ENCODE measurements around the gene GALNTL6. TPM values are rescaled to one million over a fixed set of nuclear protein-coding genes. Genes with fewer than 3 reads are reported as not detected.

The GALNTL6 gene
- total and polyA plus RNA-seq, 8 donors: 0.13 to 0.41 (median 0.21) TPM; not detected in 4

GRCh38 chr4:173057442-173057841, 1244.2 kb downstream of the GALNTL6 start:
- H3K27ac ChIP-seq: peak overlapping the region in 1 of 4 donors; percentile 56
- no peaks in the 10 kb centered on the region for H3K27me3 ChIP-seq
- WGBS, 2 donors: 25 to 33% methylated on average over 3 of the region's 3 CpGs
- no peak for DNase-seq
- intact Hi-C loops (cut with DNase I): no loop called here
- ATAC-seq: peak; percentile 65 to 85 (median 73)
- no peak for FAIRE-seq
- H3K4me3 ChIP-seq: no peak overlapping the region
- H3K4me1 ChIP-seq: peaks cover 0 to 18% (median 9%) of the 10 kb centered on the region in 3 donors
- H3K9me3 ChIP-seq: no peaks in the 10 kb centered on the region
- TF ChIP-seq CTCF (IDR thresholded peaks at IDR 0.05): no peak
- no peaks in the 10 kb centered on the region for H3K36me3 ChIP-seq

- FAIRE-seq (no peak), DNase-seq (no peak), ATAC-seq (peak in 2 of 4 donors; percentile 10 to 18)
- intact Hi-C loops (cut with DNase I): no loop called here
- H3K36me3 ChIP-seq: no peaks in the 10 kb centered on the region
- TF ChIP-seq CTCF (IDR thresholded peaks at IDR 0.05): no peak
- peaks cover 0 to 18% (median 9%) of the 10 kb centered on the region in 3 donors for H3K4me1 ChIP-seq
- H3K27ac ChIP-seq: no peak overlapping the region
- no peaks in the 10 kb centered on the region for H3K9me3 ChIP-seq
- H3K27me3 ChIP-seq: no peaks in the 10 kb centered on the region
- 71 to 80% methylated on average over 1 of the region's 1 CpG for WGBS, 2 donors
- H3K4me3 ChIP-seq: no peak overlapping the region
Measured at GRCh38 chr4:173057901-173058300, 1244.7 kb downstream of the GALNTL6 start.

GRCh38 chr4:173061160-173061559, 1248.0 kb downstream of the GALNTL6 start:
- Histone ChIP-seq H3K9me3 (no peaks in the 10 kb centered on the region), H3K36me3 (no peaks in the 10 kb centered on the region), H3K27me3 (no peaks in the 10 kb centered on the region), H3K4me1 (peaks cover 0 to 17% (median 9%) of the 10 kb centered on the region in 3 donors), H3K27ac (no peak overlapping the region), H3K4me3 (no peak overlapping the region)
- 65 to 68% methylated on average over 4 of the region's 4 CpGs for WGBS, 2 donors
- no peak for ATAC-seq
- intact Hi-C loops (cut with DNase I): no loop called here
- DNase-seq: no peak
- FAIRE-seq: no peak
- no peak for TF ChIP-seq CTCF (IDR thresholded peaks at IDR 0.05)

GRCh38 chr4:173073939-173074500, 1260.8 kb downstream of the GALNTL6 start:
- WGBS, 2 donors: 26 to 35% methylated on average over 1 of the region's 1 CpG
- Histone ChIP-seq H3K4me3 (no peak overlapping the region), H3K27ac (peak overlapping the region in 3 of 4 donors; percentile 2 to 19 (median 5)), H3K27me3 (no peaks in the 10 kb centered on the region), H3K4me1 (peaks cover 14 to 22% (median 16%) of the 10 kb centered on the region in 3 donors), H3K36me3 (no peaks in the 10 kb centered on the region), H3K9me3 (no peaks in the 10 kb centered on the region)
- intact Hi-C loops (cut with DNase I): no loop called here
- no peak for TF ChIP-seq CTCF (IDR thresholded peaks at IDR 0.05)
- FAIRE-seq: no peak
- ATAC-seq: peak; percentile 10 to 62 (median 43)
- no peak for DNase-seq

GRCh38 chr4:173074501-173074946, 1261.3 kb downstream of the GALNTL6 start:
- DNase-seq: peak in 4 of 6 donors; percentile 29 to 78 (median 50)
- ATAC-seq: peak; percentile 94 to 98 (median 96)
- TF ChIP-seq CTCF (IDR thresholded peaks at IDR 0.05): no peak

More at GRCh38 chr4:173074501-173074946, 1261.3 kb downstream of the GALNTL6 start:
- no peaks in the 10 kb centered on the region for H3K36me3 ChIP-seq
- no peak for FAIRE-seq
- WGBS, 2 donors: 53 to 73% methylated on average over 3 of the region's 3 CpGs
- no peaks in the 10 kb centered on the region for H3K27me3 ChIP-seq
- H3K9me3 ChIP-seq: no peaks in the 10 kb centered on the region
- intact Hi-C loops (cut with DNase I): no loop called here
- H3K4me3 ChIP-seq: no peak overlapping the region
- H3K4me1 ChIP-seq: peaks cover 14 to 22% (median 16%) of the 10 kb centered on the region in 3 donors
- peak overlapping the region in 3 of 4 donors; percentile 2 to 19 (median 5) for H3K27ac ChIP-seq

Data from pancreas (tissue), 10 donors.